HG02571 (cell line): ENCODE data around the gene MED12L.
"Not testable (repeated sequence)": the region's sequence is repeated elsewhere in the genome, so short reads cannot be mapped to it uniquely, and the experiment has no call there.

Source experiments
- ATAC-seq: cut with Tn5 transposase; IDR thresholded peaks from one replicate; pipeline ENCODE4 v1.9.1; 2021; ENCODE audit warnings: mild to moderate bottlenecking, moderate library complexity; ENCODE audit not compliant: unreplicated experiment

The MED12L gene, protein sequence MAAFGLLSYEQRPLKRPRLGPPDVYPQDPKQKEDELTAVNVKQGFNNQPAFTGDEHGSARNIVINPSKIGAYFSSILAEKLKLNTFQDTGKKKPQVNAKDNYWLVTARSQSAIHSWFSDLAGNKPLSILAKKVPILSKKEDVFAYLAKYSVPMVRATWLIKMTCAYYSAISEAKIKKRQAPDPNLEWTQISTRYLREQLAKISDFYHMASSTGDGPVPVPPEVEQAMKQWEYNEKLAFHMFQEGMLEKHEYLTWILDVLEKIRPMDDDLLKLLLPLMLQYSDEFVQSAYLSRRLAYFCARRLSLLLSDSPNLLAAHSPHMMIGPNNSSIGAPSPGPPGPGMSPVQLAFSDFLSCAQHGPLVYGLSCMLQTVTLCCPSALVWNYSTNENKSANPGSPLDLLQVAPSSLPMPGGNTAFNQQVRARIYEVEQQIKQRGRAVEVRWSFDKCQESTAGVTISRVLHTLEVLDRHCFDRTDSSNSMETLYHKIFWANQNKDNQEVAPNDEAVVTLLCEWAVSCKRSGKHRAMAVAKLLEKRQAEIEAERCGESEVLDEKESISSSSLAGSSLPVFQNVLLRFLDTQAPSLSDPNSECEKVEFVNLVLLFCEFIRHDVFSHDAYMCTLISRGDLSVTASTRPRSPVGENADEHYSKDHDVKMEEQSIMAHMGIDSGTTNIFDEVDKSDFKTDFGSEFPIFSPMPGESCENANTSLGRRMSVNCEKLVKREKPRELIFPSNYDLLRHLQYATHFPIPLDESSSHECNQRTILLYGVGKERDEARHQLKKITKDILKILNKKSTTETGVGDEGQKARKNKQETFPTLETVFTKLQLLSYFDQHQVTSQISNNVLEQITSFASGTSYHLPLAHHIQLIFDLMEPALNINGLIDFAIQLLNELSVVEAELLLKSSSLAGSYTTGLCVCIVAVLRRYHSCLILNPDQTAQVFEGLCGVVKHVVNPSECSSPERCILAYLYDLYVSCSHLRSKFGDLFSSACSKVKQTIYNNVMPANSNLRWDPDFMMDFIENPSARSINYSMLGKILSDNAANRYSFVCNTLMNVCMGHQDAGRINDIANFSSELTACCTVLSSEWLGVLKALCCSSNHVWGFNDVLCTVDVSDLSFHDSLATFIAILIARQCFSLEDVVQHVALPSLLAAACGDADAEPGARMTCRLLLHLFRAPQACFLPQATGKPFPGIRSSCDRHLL (N-terminal part only)

DNA sequence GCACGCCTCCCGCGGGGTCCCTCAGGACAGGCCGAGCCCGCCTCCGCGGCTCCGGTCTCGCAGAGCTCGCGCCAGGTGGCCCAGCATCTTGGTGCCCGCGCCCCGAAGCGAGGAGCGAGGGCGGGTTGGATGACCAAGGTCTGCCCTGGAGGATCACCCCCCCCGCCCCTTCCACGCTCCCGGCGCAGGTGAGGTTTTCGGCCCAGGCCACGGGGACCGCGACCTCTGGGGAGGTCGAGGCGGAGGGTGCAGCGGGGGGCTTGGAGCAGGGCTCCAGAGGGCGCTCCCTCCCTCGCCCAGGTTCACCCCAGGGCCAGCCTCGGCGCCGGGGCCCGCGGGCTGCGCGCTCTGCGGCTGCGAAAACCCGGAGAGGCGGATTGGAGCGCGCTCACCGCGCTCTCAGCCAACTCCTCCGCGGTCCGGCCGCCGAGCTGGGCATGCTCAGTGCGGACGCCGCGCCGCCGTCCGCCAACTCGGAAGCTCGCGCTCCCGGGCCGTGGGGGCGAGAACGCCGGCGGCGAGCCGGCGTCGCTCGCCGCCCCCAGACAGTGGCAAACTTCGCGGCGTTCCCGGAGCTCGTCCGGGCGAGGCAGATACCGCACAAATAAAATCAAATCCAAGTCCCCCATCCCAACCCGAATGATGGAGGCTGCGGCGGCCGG, at the start of gene MED12L:
TSS of gene MED12L (plus strand) at position 438 of the 662 bp plus-strand sequence. CDS start 1,263 bp downstream, outside the sequence.
- peak; percentile 78 for ATAC-seq

DNA sequence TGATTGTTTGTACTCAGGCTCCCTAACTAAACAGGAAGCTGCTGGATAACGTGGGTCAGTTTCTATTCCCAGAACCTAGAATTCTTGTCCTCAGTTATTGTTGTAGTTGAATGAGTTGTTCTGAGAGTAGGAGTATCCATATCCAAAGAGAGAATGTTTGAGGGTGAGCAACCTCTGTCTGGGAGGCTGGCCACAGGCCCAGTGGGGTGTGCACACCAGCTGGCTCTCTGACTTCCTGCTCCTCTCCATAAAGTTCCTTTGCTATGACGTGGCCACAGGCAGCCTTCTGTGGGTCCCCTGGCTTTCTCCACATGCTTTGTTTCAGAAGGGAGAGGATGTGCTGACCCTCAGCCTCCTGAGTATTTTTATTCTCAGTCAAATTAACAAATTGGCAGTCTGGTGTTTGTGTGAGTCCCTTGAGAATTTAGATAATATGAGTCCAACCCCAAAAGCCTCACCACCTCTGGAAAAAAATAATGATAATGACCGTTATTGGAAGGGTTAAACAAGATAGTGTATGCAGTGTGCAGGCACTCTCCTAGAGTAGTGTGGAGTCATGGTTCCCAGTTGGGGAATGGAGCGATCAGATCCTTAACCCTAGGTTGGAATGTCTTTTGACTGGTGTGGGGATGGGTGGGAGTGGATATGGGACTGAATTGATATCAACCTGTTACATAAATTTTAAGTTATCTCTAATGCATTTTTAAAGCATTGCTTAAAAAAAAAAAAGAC, 47.6 kb upstream of the MED12L start:
- ATAC-seq: no peak

DNA sequence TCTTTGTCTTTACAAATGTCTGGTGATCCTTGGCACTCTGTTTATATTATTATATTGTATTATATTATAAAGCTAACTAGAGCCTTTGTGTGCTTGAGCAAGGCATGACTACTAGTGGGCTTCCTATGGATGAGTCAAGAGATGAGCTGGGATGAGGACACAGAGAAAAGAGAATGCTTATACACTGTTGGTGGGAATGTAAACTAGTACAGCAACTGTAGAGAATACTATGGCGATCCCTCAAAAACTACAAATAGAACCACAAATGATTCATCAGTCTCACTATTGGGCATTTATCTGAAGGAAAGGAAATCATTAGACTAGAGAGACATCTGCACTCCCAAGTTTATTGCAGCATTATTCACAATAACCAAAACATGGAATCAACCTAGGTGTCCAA, 40.8 kb upstream of the MED12L start:
- no peak for ATAC-seq

DNA sequence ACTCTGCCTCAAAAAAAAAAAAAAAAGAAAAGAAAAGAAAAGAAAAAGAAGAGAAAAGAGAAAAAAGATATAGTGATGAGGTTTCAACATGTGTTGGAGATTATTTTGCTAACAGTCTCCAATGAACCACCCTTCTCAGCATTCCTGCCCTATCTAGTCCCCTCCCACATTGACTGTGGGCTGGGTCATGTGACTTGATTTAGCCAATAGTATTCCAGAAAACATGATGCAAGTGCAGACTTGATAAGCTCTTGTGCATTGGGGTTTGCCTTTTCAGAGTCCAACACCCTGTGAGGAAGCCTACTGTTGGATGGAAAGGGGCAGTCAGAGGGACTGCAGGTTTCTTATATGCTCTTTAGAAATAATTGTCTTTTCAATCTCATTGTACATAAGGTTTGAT, 37.8 kb upstream of the MED12L start:
- no peak for ATAC-seq

DNA sequence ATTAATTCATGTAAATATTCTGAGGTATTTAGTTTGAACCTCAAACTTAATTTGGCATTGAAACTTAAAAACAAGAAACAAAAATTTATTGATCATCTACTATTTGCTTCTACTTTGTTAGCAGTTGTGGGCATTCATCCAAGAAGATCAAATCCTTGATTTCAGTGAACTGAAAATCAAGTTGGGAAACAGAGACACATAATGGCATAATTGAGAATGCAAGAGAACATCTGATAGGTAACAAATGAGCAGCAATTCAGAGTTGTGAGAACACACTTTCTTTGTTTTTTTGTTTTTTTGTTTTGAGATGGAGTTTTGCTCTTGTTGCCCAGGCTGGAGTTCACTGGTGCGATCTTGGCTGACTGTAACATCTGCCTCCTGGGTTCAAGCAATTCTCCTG, 33.9 kb upstream of the MED12L start:
- ATAC-seq: no peak

DNA sequence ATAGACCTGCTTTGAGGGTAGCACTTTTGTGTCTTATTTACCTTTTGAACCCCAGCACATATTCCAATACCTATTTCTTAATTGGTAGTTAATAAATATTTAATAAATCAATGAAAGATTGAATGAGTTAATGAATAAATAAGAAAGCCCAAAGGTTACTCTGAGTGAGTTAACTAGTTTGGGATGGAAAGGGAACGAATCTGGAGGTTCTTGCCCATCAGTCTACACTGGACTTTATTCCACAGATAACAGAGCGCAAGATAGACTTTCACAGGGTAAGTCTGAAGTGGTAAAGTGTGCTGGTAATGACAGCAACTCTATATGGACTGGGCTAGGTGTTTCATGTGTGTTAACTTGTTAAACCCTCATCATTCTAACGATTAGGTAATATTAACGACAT, 33.1 kb upstream of the MED12L start:
- no peak for ATAC-seq

DNA sequence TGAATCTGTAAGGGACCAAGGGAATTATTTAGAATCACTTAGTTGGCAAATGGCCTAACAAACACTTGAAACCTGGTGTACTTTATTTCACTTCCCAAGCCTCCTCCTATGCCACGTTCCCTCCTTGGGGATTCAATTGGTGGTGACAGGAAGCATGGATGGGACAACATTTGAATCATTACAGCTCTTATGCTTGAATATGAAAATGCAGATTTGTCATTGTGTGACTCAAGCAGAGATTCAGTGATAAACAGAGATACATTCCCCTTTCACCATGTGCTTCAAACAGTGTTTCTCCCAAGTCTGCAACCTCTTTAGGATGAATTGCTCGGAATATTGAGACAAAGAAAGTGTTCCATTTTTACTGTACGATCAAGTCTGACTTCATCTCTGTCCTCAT, 32.7 kb upstream of the MED12L start:
- no peak for ATAC-seq

DNA sequence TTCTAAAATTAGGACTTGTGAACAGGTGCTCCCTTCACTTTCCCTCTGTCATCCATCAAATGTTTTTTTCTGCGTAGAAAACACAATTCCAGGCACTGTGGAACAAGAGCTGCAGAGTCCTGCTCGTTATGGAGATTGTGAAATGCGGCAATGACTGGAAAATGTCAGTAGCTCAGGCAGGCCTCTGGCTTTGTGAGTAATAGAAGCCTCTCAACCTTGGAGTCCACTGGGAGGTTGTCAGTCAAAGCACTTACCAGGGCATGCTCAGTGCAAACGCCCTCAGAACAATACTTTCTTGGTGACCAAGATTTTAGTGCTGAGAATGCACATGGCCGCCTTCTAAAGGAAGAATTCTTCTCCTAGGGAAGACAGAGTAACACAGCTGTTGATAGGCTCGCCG, 26.7 kb upstream of the MED12L start:
- no peak for ATAC-seq

DNA sequence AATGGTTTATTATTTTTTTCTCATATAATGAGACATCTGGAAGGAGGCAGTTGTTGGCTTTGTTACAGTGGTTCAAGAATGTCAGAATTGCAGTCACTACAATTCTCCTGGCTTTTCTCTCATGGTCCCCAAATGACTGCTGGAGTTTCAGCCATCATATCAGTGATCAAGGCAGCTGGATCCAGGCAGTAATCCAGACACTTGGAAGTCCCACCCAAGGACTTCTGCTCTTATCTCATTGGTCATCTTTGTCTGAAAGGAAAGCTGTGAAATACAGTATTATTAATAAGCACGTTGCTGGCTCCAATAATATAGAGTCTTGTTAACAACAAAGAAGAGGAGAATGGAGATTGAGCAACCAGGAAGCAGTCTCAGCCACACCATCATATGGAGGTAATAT, 22.9 kb upstream of the MED12L start:
- ATAC-seq: no peak

DNA sequence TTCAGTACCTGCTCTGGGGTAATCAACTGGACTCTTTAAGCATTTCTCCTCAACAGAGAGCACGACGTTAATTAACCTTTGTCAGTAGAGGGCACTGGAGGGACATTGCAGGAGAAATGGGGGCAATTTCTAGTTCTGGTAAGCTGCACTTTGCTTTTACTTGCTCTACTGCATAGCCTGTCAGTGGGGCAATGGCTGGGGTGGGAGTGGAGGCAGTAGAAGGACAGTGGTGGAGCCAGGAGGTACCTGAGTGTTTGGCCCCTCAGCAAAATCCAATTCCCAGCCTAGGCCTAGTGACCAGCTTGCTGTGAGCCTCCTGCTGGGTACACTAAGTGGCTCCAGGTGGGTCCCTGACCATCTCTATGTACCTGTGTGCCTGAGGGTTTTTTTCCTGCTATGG, 18.3 kb upstream of the MED12L start:
- ATAC-seq: no peak

DNA sequence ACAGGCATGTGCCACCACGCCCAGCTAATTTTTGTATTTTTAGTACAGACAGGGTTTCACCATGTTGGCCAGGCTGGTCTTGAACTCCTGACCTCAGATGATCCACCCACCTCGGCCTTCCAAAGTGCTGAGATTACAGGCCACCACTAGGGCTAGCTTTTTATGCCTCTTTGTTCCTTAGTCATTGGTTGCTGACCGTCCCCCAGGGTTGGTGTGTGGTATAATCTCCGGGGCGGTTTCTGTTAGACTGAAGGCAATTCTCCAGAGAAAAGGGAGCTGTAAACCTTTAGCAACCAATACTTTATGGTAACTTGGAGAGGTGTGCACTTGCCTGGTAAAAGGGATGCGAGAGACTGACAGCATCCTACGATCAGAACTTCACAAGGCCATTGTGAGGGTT, 12.6 kb upstream of the MED12L start:
- not testable (repeated sequence) for ATAC-seq

DNA sequence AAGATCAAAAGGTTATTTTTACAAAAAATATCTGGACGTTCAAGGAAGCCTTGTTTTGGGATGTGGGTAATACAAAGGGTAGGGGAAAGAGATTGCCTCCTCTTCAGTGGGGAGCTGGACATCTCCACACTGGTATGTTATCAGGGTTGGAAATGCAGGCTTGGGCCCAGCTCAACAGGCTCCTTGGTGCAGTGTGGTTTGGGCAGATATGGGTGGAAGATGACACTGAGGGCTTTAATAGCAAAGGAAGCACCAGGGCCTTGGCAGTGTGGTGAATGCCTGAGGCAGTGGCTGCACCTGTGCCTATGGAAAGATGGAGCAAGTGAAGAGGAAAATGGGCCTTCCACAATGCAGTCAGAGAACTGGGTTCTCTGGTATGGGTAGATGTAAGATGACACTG, 11.2 kb upstream of the MED12L start:
- no peak for ATAC-seq

DNA sequence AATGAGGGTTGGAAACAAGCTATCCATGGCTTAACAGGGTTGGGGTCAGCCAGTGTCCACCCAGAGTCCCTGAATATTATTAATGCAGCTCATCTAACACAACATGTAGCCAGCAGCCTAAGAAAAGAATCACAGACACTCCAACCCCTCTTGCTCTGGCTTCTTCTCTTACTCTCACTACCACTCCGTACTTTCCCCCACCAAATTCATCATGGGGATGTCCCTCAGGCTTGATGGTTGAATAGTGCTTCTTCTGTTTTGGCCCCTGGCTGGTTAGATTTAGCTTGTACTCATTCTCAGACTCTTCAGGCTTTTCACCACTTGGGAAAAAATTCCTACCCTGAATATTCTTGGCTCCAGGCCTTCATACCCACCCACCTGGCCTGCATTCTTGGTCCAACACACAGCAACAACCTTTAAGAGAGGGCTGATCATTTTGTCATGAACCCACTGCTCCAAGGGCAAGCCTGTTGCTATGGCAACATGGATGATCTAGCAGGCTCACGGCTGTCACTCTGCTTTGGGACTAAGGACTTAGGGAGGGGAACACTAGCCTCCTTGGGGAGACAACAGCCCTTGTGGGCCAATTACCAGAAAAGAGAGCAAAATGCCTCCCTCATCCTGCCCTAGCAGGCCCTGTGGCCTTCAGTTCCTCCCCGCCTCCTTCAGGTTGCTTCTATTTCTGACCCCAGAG, 9.4 kb upstream of the MED12L start:
- ATAC-seq: no peak

DNA sequence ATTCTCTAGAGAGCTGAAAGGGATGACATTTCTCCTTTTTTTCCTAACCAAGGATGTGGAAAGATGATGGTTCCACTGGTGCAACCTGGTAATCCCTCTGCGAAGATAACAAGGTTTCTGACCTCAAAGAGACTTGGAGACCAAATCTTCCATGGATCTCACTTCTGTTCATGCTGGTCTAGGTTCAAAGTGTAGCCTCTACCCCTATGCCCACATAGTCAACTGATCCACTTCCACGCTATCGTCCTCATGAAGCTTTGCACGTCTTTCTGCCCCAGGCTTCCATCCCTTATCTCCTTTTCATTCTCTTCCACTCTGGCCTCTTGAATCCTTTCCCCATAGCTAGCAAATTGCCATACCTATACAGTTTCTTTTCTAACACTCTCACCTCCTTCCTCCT, 8.8 kb upstream of the MED12L start:
- no peak for ATAC-seq

DNA sequence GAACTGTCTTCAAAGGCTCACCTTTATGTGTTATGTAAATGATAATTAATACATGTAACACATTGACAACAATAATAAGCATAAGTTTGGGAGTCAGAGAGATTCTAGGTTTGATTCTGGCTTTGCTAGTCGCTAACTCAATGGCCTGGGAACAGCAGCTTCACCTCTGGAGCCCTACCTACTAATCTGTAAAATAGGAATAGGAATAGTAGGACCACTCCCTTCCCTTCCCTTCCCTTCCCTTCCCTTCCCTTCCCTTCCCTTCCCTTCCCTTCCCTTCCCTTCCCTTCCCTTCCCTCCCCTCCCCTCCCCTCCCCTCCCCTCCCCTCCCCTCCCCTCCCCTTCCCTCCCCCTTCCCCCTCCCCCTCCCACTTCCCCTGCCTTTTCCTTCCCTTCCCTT, 4.4 kb upstream of the MED12L start:
- ATAC-seq: not testable (repeated sequence)

DNA sequence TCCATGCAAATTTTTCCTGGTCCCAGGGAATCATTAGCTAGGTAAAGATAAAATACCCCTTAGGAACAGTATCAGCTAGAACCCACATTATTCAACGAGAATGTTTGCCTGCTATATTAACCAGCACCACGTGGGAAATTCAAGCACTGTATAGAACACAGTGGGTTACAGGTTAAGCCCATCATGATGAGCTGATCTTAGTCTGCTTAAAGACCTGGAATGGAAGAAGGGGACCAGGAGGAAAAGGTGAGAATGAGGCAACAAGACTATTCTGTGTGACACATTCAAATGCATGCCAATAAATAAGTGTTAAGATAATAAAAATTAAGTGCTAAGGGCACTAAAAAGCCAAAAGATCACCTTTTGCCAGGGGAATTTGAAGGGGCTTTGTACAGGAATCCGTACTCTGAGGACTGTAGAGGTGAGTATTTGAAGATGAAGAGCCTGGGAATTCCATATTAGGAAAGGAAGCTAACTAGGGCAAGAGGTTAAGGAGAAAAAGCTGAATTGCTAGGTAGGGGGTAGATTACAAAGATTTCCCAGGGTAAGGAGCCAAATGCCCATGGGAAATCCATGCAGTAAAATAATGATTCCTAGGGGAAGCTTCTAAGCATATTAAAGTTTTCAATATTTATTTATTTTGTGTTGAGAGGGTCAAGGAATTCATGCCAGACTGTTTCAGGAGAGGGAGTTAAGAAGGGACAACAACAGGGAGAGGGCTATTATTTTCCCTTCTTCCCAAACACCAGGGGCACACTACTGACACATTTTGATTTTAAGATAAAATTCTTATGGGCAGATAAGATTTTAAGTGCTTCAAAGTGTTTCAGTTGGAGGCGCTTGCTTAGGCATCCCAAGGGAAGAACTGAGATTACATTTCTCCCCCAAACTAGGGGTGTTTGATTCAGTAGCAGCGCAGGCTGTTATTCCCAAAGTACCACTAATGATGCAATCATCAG, 2.3 kb upstream of the MED12L start:
- no peak for ATAC-seq

DNA sequence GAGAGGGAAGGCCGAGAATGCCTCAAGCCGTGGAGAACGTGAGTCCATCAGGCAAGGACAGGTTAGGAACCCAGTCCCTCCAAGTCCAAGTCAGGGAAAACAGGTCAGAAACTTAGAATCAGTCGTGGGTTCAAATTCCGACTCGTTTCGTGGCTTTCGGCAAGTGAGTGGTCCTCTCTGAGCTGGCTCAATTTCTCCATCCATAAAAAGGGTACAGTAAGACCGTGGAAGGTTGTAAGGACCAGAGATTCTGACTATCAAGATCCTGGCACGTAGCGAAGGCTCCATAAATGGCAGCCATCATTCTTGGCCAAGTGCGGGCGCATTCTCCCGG, 604 bp upstream of the MED12L start:
- no peak for ATAC-seq

DNA sequence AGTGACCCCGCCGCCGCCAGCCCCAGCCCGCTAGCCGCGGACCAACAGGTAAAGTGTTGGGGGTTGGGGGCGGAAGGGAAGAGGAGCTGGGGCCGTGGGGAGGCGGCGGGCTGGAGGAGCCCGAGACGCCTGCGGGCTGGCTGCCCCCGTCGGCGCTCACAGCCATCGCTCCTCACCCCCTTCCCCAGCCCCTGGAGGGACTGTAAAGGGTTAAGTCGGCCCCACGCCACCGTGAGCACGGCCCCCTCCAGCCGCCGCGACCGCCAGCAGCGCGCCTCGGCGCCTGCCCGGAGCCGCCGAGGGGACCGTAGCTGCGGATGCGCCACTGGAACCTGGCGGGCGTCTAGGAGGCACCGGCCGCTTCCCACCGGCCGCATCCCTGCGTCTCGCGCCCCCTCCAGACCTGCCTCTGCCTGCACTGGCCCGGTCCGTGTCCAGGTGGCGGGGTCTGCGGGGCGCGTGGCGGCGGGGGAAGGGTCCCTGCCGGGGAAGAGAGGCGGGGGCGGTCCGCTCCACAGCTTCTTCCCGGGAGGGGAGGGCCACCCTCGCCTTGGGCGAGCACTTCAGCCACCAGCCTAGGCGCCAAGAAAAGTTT, 522 bp downstream of the MED12L start:
- ATAC-seq: peak; percentile 9
